ELR (cell line): ENCODE data around the gene MTSS2.
A peak's percentile ranks its signal among the peaks of the same experiment; 100 is the strongest.

ENCODE experiments used
- DNase-seq: peaks from one replicate; pipeline ENCODE4 v3.0.0-alpha.2; 2015; ENCODE audit warnings: low read depth

MTSS2 gene

GRCh38 chr16:70670175-70670574, 15.7 kb downstream of the MTSS2 start:
- no peak for DNase-seq

- no peak for DNase-seq
Observed at GRCh38 chr16:70665806-70666735, 19.8 kb downstream of the MTSS2 start.

- no peak for DNase-seq
Observed at GRCh38 chr16:70665113-70665694, 20.6 kb downstream of the MTSS2 start.

GRCh38 chr16:70664325-70665112, 21.3 kb downstream of the MTSS2 start:
- DNase-seq: no peak

GRCh38 chr16:70663524-70664324, 22.1 kb downstream of the MTSS2 start:
- DNase-seq: no peak

GRCh38 chr16:70662991-70663523, 22.8 kb downstream of the MTSS2 start:
- DNase-seq: no peak

GRCh38 chr16:70661918-70662641, 23.8 kb downstream of the MTSS2 start:
- DNase-seq: no peak

- no peak for DNase-seq
Observed at GRCh38 chr16:70661534-70661917, 24.3 kb downstream of the MTSS2 start.

- no peak for DNase-seq
Observed at GRCh38 chr16:70660672-70661350, 25.0 kb downstream of the MTSS2 start.

- no peak for DNase-seq
Observed at GRCh38 chr16:70659953-70660671, 25.7 kb downstream of the MTSS2 start.

- no peak for DNase-seq
Observed at GRCh38 chr16:70659546-70659945, 26.3 kb downstream of the MTSS2 start.

- DNase-seq: no peak
Observed at GRCh38 chr16:70658921-70659320, 26.9 kb downstream of the MTSS2 start.

- no peak for DNase-seq
Observed at GRCh38 chr16:70657956-70658355, 27.9 kb downstream of the MTSS2 start.

GRCh38 chr16:70656712-70657263, 29.1 kb downstream of the MTSS2 start:
- DNase-seq: no peak

GRCh38 chr16:70656065-70656711, 29.7 kb downstream of the MTSS2 start:
- DNase-seq: no peak

- peak; percentile 85 for DNase-seq
Observed at GRCh38 chr16:70653809-70654771, 31.8 kb downstream of the MTSS2 start.

GRCh38 chr16:70653406-70653805, 32.4 kb downstream of the MTSS2 start:
- no peak for DNase-seq

GRCh38 chr16:70652322-70652721, 33.5 kb downstream of the MTSS2 start:
- no peak for DNase-seq
